NCI-H1048 (cell line): ENCODE data around the gene PRG2.
"Not testable (repeated sequence)": the region's sequence is repeated elsewhere in the genome, so short reads cannot be mapped to it uniquely, and the experiment has no call there.

Experiments
- DNase-seq: peaks from one replicate; lab custom pipeline; 2025; lab: John Stamatoyannopoulos, UW

PRG2 gene

GRCh38 chr11:57419146-57419545 is 28.7 kb upstream of the PRG2 start:
- no peak for DNase-seq

- no peak for DNase-seq
Measured at GRCh38 chr11:57418131-57418530, 27.7 kb upstream of the PRG2 start.

GRCh38 chr11:57417056-57417455 is 26.6 kb upstream of the PRG2 start:
- no peak for DNase-seq

GRCh38 chr11:57416436-57416835 is 26.0 kb upstream of the PRG2 start:
- DNase-seq: no peak

GRCh38 chr11:57414612-57415212 is 24.3 kb upstream of the PRG2 start:
- DNase-seq: no peak

- DNase-seq: no peak
Measured at GRCh38 chr11:57413681-57414080, 23.2 kb upstream of the PRG2 start.

GRCh38 chr11:57410287-57410686 is 19.8 kb upstream of the PRG2 start:
- no peak for DNase-seq

GRCh38 chr11:57409321-57410100 is 19.1 kb upstream of the PRG2 start:
- no peak for DNase-seq

- no peak for DNase-seq
Measured at GRCh38 chr11:57408771-57409170, 18.3 kb upstream of the PRG2 start.

GRCh38 chr11:57407941-57408475 is 17.6 kb upstream of the PRG2 start:
- no peak for DNase-seq

GRCh38 chr11:57407010-57407920 is 16.8 kb upstream of the PRG2 start:
- DNase-seq: no peak

GRCh38 chr11:57406337-57406904 is 16.0 kb upstream of the PRG2 start:
- no peak for DNase-seq

GRCh38 chr11:57405271-57405860 is 14.9 kb upstream of the PRG2 start:
- DNase-seq: no peak

- no peak for DNase-seq
Measured at GRCh38 chr11:57403802-57404147, 13.3 kb upstream of the PRG2 start.

- not testable (repeated sequence) for DNase-seq
Measured at GRCh38 chr11:57403003-57403801, 12.8 kb upstream of the PRG2 start.

GRCh38 chr11:57402188-57403002 is 11.9 kb upstream of the PRG2 start:
- no peak for DNase-seq

- DNase-seq: no peak
Measured at GRCh38 chr11:57399972-57400578, 9.6 kb upstream of the PRG2 start.

GRCh38 chr11:57399221-57399620 is 8.8 kb upstream of the PRG2 start:
- no peak for DNase-seq

GRCh38 chr11:57397394-57397990 is 7.0 kb upstream of the PRG2 start:
- no peak for DNase-seq
